K562 (cell line): ENCODE measurements around the gene DLG3. TPM values are rescaled to one million over a fixed set of nuclear protein-coding genes. Genes with fewer than 3 reads are reported as not detected.

Experiments used
- ATAC-seq: fragments of 200-7000 bp; cut with Tn5 transposase; 3 replicates; pipeline ENCODE4 v1.9.1; 2020; ENCODE audit warnings: moderate library complexity
- BruUV-seq: library from RNA; stranded (reverse); fragments of 400-500 nt; replicated peaks from 2 replicates; lab custom pipeline; 2021; lab: Mats Ljungman, UMichigan
- CTCF ChIA-PET: fragments of 300-600 bp; formaldehyde crosslinking; extraction: SDS; loops from one replicate; lab custom pipeline; 2021; ENCODE audit warnings: low intra/inter-chr PET ratio; lab: Yijun Ruan, JAX
- POLR2A ChIA-PET: fragments of 300-600, 350-650 bp; sonication (Branson Sonifier 250); formaldehyde crosslinking; extraction: SDS; loops from one replicate; lab custom pipeline; 2021; ENCODE audit warnings: antibody characterized with exemption, inconsistent platforms; lab: Yijun Ruan, JAX
- DNase-seq, 4 experiments: peaks; one replicate each; pipeline versions ENCODE4 v3.0.0 to v3.0.0-alpha.2; 2011 to 2018; ENCODE audit warnings: low spot score in 3 of 4, mixed read lengths in 3 of 4; ENCODE audit errors: extremely low read depth in 1 of 4
- FAIRE-seq: peaks from 2 replicates; lab custom pipeline; 2011; peaks lifted over from hg19 to GRCh38; lab: Jason Lieb, UNC
- H2AFZ ChIP-seq: 2 replicates; pipeline ENCODE4 v1.6.0; 2011; ENCODE audit warnings: low read depth, low read length, control low read depth, inconsistent platforms
- H3K27ac ChIP-seq: fragments of 200-600 bp; 3 replicates; pipeline ENCODE4 v1.8.0; 2011; ENCODE audit warnings: low read depth, mild to moderate bottlenecking, control low read depth, inconsistent platforms, low read length, moderate library complexity, mixed read lengths; ENCODE audit errors: extremely low read depth
- H3K27me3 ChIP-seq, 2 experiments: fragments of 300-600 bp in 1 of 2; 2 replicates in 1 of 2; 3 replicates in 1 of 2; pipeline versions ENCODE4 v1.6.0 to v1.8.0; 2011; ENCODE audit warnings: inconsistent platforms in 2 of 2, low read length in 2 of 2, mild to moderate bottlenecking in 1 of 2, mixed read lengths in 1 of 2, moderate library complexity in 1 of 2; ENCODE audit not compliant: control insufficient read depth in 2 of 2, insufficient read depth in 2 of 2
- H3K36me3 ChIP-seq: fragments of 300-600 bp; 3 replicates; pipeline ENCODE4 v1.8.0; 2011; ENCODE audit warnings: mild to moderate bottlenecking, low read length, inconsistent platforms; ENCODE audit not compliant: control insufficient read depth, insufficient read depth
- H3K4me1 ChIP-seq, 2 experiments: fragments of 200-600 bp in 1 of 2; replicated peaks in 1 of 2; 2 replicates in 1 of 2; 3 replicates in 1 of 2; pipeline versions ENCODE4 v1.5.1 to v1.8.0; 2011; ENCODE audit warnings: inconsistent platforms in 2 of 2, low read length in 2 of 2, mild to moderate bottlenecking in 1 of 2, mixed read lengths in 1 of 2, moderate library complexity in 1 of 2; ENCODE audit not compliant: control insufficient read depth in 2 of 2, insufficient read depth in 2 of 2
- H3K4me2 ChIP-seq: 2 replicates; pipeline ENCODE4 v1.6.1; 2011; ENCODE audit warnings: low read length, control low read depth, inconsistent platforms, mixed read lengths; ENCODE audit not compliant: insufficient read depth
- H3K4me3 ChIP-seq: fragments of 200-600 bp; sonication (generic), shearing (Covaris generic); 2 replicates; pipeline ENCODE4 v1.5.1; 2016; ENCODE audit warnings: control low read depth, inconsistent platforms
- H3K79me2 ChIP-seq: fragments of 200-600 bp; 3 replicates; pipeline ENCODE4 v1.8.0; 2011; ENCODE audit warnings: low read length, inconsistent platforms; ENCODE audit not compliant: control insufficient read depth, insufficient read depth
- H3K9ac ChIP-seq, 2 experiments: 2 replicates each; pipeline versions ENCODE4 v1.6.0 to v1.6.1; 2011; ENCODE audit warnings: low read depth in 2 of 2, low read length in 2 of 2, control low read depth in 1 of 2, inconsistent platforms in 1 of 2, mild to moderate bottlenecking in 1 of 2, mixed read lengths in 1 of 2; ENCODE audit not compliant: insufficient read depth in 1 of 2
- H3K9me1 ChIP-seq: one replicate; pipeline ENCODE4 v1.6.0; 2011; ENCODE audit warnings: inconsistent platforms, mild to moderate bottlenecking, low read length, moderate library complexity; ENCODE audit not compliant: control insufficient read depth, insufficient read depth
- H3K9me3 ChIP-seq: replicated peaks from 2 replicates; pipeline ENCODE4 v1.5.1; 2011; ENCODE audit warnings: low read depth, low read length, inconsistent platforms; ENCODE audit not compliant: control insufficient read depth, insufficient read depth
- H4K20me1 ChIP-seq: replicated peaks from 2 replicates; pipeline ENCODE4 v1.6.1; 2011; ENCODE audit warnings: low read length, inconsistent platforms, mixed read lengths; ENCODE audit not compliant: control insufficient read depth, insufficient read depth
- CEBPZ ChIP-seq: fragments of 150-350 bp; IDR thresholded peaks from 2 replicates; pipeline ENCODE4 v1.6.1; 2014; ENCODE audit warnings: low read depth, mild to moderate bottlenecking, low read length, borderline replicate concordance
- HDAC8 ChIP-seq: fragments of 450-650 bp; IDR thresholded peaks from 2 replicates; pipeline ENCODE4 v1.6.1; 2016; ENCODE audit warnings: mild to moderate bottlenecking, missing genetic modification characterization, moderate library complexity, missing compliant biosample characterization
- HNRNPK ChIP-seq: fragments of 200-400 bp; formaldehyde crosslinking; IDR thresholded peaks from one replicate; pipeline ENCODE4 v1.6.1; 2018; ENCODE audit warnings: mild to moderate bottlenecking, low read depth, low read length; ENCODE audit not compliant: poor library complexity, severe bottlenecking
- MBD2 ChIP-seq: sonication (generic); IDR thresholded peaks from 2 replicates; pipeline ENCODE4 v1.6.1; 2016; ENCODE audit warnings: low read depth, borderline replicate concordance
- MEF2A ChIP-seq: IDR thresholded peaks from 2 replicates; pipeline ENCODE4 v1.6.1; 2011; ENCODE audit warnings: low read depth, mild to moderate bottlenecking, low read length, moderate library complexity; ENCODE audit not compliant: control insufficient read depth
- NFXL1 ChIP-seq: fragments of 450-650 bp; formaldehyde crosslinking; IDR thresholded peaks from 2 replicates; pipeline ENCODE4 v1.4.0; 2021; ENCODE audit warnings: mild to moderate bottlenecking
- NR2C1 ChIP-seq, 2 experiments: fragments of 450-650 bp; IDR thresholded peaks; 2 replicates each; pipeline ENCODE4 v1.6.1; 2017; ENCODE audit warnings: mild to moderate bottlenecking in 2 of 2, antibody characterized with exemption in 1 of 2, inconsistent platforms in 1 of 2, missing compliant biosample characterization in 1 of 2, missing genetic modification characterization in 1 of 2
- RAD51 ChIP-seq: fragments of 450-650 bp; IDR thresholded peaks from 2 replicates; pipeline ENCODE4 v1.7.1; 2016; ENCODE audit warnings: low read depth, mild to moderate bottlenecking, borderline replicate concordance
- RB1 ChIP-seq: fragments of 450-650 bp; IDR thresholded peaks from 2 replicates; pipeline ENCODE4 v1.6.1; 2017; ENCODE audit warnings: low read depth, mild to moderate bottlenecking
- SREBF2 ChIP-seq: sonication (generic); formaldehyde crosslinking; IDR thresholded peaks from 2 replicates; pipeline ENCODE4 v1.4.0; 2020; ENCODE audit warnings: mild to moderate bottlenecking, missing genetic modification reagents
- WHSC1 ChIP-seq: IDR thresholded peaks from one replicate; pipeline ENCODE4 v1.6.1; 2012; ENCODE audit warnings: low read length, control low read depth, inconsistent platforms
- ZC3H11A ChIP-seq: IDR thresholded peaks from 2 replicates; pipeline ENCODE4 v1.6.1; 2012; ENCODE audit warnings: low read depth, low read length, improper control_type of control experiment
- ZNF395 ChIP-seq: fragments of 200-800 bp; sonication (Bioruptor generic); IDR thresholded peaks from 2 replicates; pipeline ENCODE4 v1.6.1; 2017; ENCODE audit warnings: missing genetic modification characterization, missing compliant biosample characterization
- WGBS: fragments of 100-300 bp; shearing (Covaris generic); methylation state at CpG from one replicate; pipeline ENCODE4 v1.1.6; 2016; ENCODE audit warnings: low coverage, mixed read lengths; ENCODE audit not compliant: insufficient coverage; ENCODE audit errors: missing lambda C conversion rate; 5-methylcytosine and 5-hydroxymethylcytosine counted together
- in situ Hi-C: fragments of 300-500 bp; cut with MboI; formaldehyde crosslinking; loops from 4 replicates; pipeline ENCODE4 v1.15.0; 2018; ENCODE audit warnings: inconsistent platforms, mixed read lengths
- intact Hi-C: fragments of 100-400 bp; cut with micrococcal nuclease; formaldehyde crosslinking; loops from 2 replicates; pipeline ENCODE4 v1.14.2; 2022
- polyA plus RNA-seq, 8 experiments: library from polyadenylated mRNA; depleted of rRNA in 4 of 8; stranded (reverse) in 5 of 8; unstranded in 3 of 8; fragments of >200 nt; fragmentation: Nextera tagmentation in 2 of 8; fragmentation: Illumina TruSeq in 1 of 8; extraction: Ambion mirVana in 2 of 8; extraction: Trizol in 1 of 8; gene quantifications; 2 replicates each; pipeline versions ENCODE4 v1.2.1 to v1.2.3, GENCODE V29; 2011 to 2014; ENCODE audit warnings: inconsistent platforms in 1 of 8, missing spikeins in 1 of 8
- total RNA-seq, 7 experiments: library from RNA; depleted of rRNA in 6 of 7; stranded (reverse); fragments of >200 nt in 6 of 7; fragmentation: Illumina TruSeq in 2 of 7; extraction: Trizol in 2 of 7; gene quantifications; 2 replicates each; pipeline versions ENCODE4 v1.2.1 to v1.2.3, GENCODE V29; 2011 to 2021; ENCODE audit warnings: low replicate concordance in 1 of 7

Gene DLG3
- total and polyA plus RNA-seq, 9 of the 15 experiments (the other 6 are each of a cell fraction or from before 2014, with no cell fraction given), result 3.1 to 15.7 (median 8.8) TPM

GRCh38 chrX:70429759-70430158 is 14.9 kb upstream of the DLG3 start:
- no peaks in the 10 kb centered on the region; a peak in 1 of 5 replicates for H3K27me3 ChIP-seq
- H3K4me2 ChIP-seq, result no peak overlapping the region
- FAIRE-seq, result no peak
- WGBS, result 34% methylated on average over 6 of the region's 6 CpGs
- peaks cover 7 to 13% of the 10 kb centered on the region in 2 experiments; a peak in 4 of 5 replicates for H3K4me1 ChIP-seq
- no peak for DNase-seq
- H3K9me3 ChIP-seq, result no peaks in the 10 kb centered on the region
- peaks cover 2% of the 10 kb centered on the region for H3K9me1 ChIP-seq
- no peak overlapping the region for H2AFZ ChIP-seq
- intact Hi-C loops (loop anchor here (10.0 kb wide), 2 partner anchors 165 to 395 kb away; partner anchors contain the start of genes ARR3 and P2RY4), in situ Hi-C loops (no loop called here)
- ATAC-seq, result no peak
- POLR2A ChIA-PET, result interaction anchor here (1.6 kb wide), 1 partner anchor 10 kb away, joined by 3 read pairs; no protein-coding TSS in a partner anchor
- no peaks in the 10 kb centered on the region for H3K36me3 ChIP-seq
- no peaks in the 10 kb centered on the region for H3K79me2 ChIP-seq
- H4K20me1 ChIP-seq, result no peaks in the 10 kb centered on the region
- no TSS peak for BruUV-seq
- CTCF ChIA-PET, result no interaction called here
- H3K4me3 ChIP-seq, result no peak overlapping the region
- no peak overlapping the region for H3K9ac ChIP-seq
- H3K27ac ChIP-seq, result no peak overlapping the region
- no peak for TF ChIP-seq NFXL1 (CRISPR knock-in tag)
- no peak for TF ChIP-seq WHSC1
- no peak for TF ChIP-seq RB1
- TF ChIP-seq MBD2, result no peak
- TF ChIP-seq NR2C1 (IDR thresholded peaks at IDR 0.05), result no peak
- TF ChIP-seq NR2C1 (tag; IDR thresholded peaks at IDR 0.05), result no peak
- no peak for TF ChIP-seq HNRNPK
- TF ChIP-seq CEBPZ, result no peak
- no peak for TF ChIP-seq ZC3H11A
- TF ChIP-seq SREBF2, result no peak
- no peak for TF ChIP-seq HDAC8 (tag)
- TF ChIP-seq ZNF395 (CRISPR knock-in tag), result no peak
- no peak for TF ChIP-seq MEF2A
- no peak for TF ChIP-seq RAD51
